HepG2 (cell line): Measurements from ENCODE around the gene GTF2A2. TPM values are rescaled to one million over a fixed set of nuclear protein-coding genes. Genes with fewer than 3 reads are reported as not detected.
A peak's percentile ranks its signal among the peaks of the same experiment; 100 is the strongest.

Experiments
- BCL3 ChIP-seq: sonication (generic); formaldehyde crosslinking; IDR thresholded peaks from 2 replicates; pipeline ENCODE4 v1.5.1; 2020; ENCODE audit warnings: mild to moderate bottlenecking, missing genetic modification reagents, moderate library complexity
- GLI4 ChIP-seq: sonication (generic); formaldehyde crosslinking; IDR thresholded peaks from 2 replicates; pipeline ENCODE4 v1.5.1; 2020; ENCODE audit warnings: missing genetic modification reagents, mild to moderate bottlenecking, moderate library complexity, borderline replicate concordance
- GLMP ChIP-seq: sonication (generic); formaldehyde crosslinking; IDR thresholded peaks from 2 replicates; pipeline ENCODE4 v1.9.0; 2021; ENCODE audit warnings: missing genetic modification reagents, mild to moderate bottlenecking, borderline replicate concordance
- NCOA2 ChIP-seq: sonication (generic); formaldehyde crosslinking; IDR thresholded peaks from 2 replicates; pipeline ENCODE4 v1.8.0; 2022; ENCODE audit warnings: inconsistent platforms
- NFKB2 ChIP-seq: sonication (generic); formaldehyde crosslinking; IDR thresholded peaks from 2 replicates; pipeline ENCODE4 v1.4.0; 2020; ENCODE audit warnings: missing genetic modification reagents, borderline replicate concordance
- NFYC ChIP-seq: IDR thresholded peaks from 2 replicates; pipeline ENCODE4 v1.6.1; 2016; ENCODE audit warnings: missing genetic modification reagents, missing compliant biosample characterization
- NKX3-1 ChIP-seq: sonication (generic); formaldehyde crosslinking; IDR thresholded peaks from 2 replicates; pipeline ENCODE4 v1.5.0; 2020; ENCODE audit warnings: missing genetic modification reagents
- PAXIP1 ChIP-seq: sonication (generic); formaldehyde crosslinking; conservative IDR thresholded peaks from 2 replicates; pipeline ENCODE4 v1.4.0; 2020; ENCODE audit warnings: mild to moderate bottlenecking, missing genetic modification reagents, moderate library complexity
- POGZ ChIP-seq: sonication (generic); formaldehyde crosslinking; IDR thresholded peaks from 2 replicates; pipeline ENCODE4 v1.4.0; 2020; ENCODE audit warnings: mild to moderate bottlenecking, missing genetic modification reagents
- SOX5 ChIP-seq: IDR thresholded peaks from 2 replicates; pipeline ENCODE4 v1.6.1; 2016; ENCODE audit warnings: borderline replicate concordance
- TFE3 ChIP-seq: IDR thresholded peaks from 2 replicates; pipeline ENCODE4 v1.6.1; 2016
- UBTF ChIP-seq: sonication (generic); formaldehyde crosslinking; IDR thresholded peaks from 2 replicates; pipeline ENCODE4 v1.4.0; 2020; ENCODE audit warnings: mild to moderate bottlenecking, missing genetic modification reagents
- ZNF260 ChIP-seq: sonication (generic); formaldehyde crosslinking; IDR thresholded peaks from 2 replicates; pipeline ENCODE4 v1.4.0; 2020; ENCODE audit warnings: missing genetic modification reagents, low read depth, mild to moderate bottlenecking, borderline replicate concordance
- ZNF350 ChIP-seq: sonication (generic); formaldehyde crosslinking; IDR thresholded peaks from 2 replicates; pipeline ENCODE4 v1.4.0; 2020; ENCODE audit warnings: mild to moderate bottlenecking, low read depth, missing genetic modification reagents, borderline replicate concordance
- ZNF383 ChIP-seq: sonication (generic); formaldehyde crosslinking; IDR thresholded peaks from 2 replicates; pipeline ENCODE4 v1.4.0; 2020; ENCODE audit warnings: missing genetic modification reagents, mild to moderate bottlenecking, borderline replicate concordance
- ZNF605 ChIP-seq: sonication (generic); formaldehyde crosslinking; IDR thresholded peaks from 2 replicates; pipeline ENCODE4 v1.8.0; 2022; ENCODE audit warnings: mild to moderate bottlenecking, missing genetic modification reagents
- polyA plus RNA-seq, 8 experiments: library from polyadenylated mRNA; depleted of rRNA in 3 of 8; stranded (reverse) in 7 of 8; unstranded in 1 of 8; fragments of >200 nt; fragmentation: Illumina TruSeq in 4 of 8; extraction: Trizol in 4 of 8; gene quantifications; 2 replicates each; pipeline versions ENCODE4 v1.2.1 to v1.2.3, GENCODE V29; 2011 to 2016; ENCODE audit warnings: low read depth in 4 of 8, missing spikeins in 1 of 8, mixed read lengths in 1 of 8; ENCODE audit not compliant: insufficient read depth in 1 of 8
- total RNA-seq, 5 experiments: library from RNA; depleted of rRNA; stranded (reverse); fragments of >200 nt; fragmentation: Illumina TruSeq; extraction: Trizol; gene quantifications; 2 replicates each; pipeline ENCODE4 v1.2.3, GENCODE V29; 2016; ENCODE audit warnings: low read depth in 1 of 5

GTF2A2 gene
- total and polyA plus RNA-seq, 2 of the 13 experiments (the other 11 are each of a cell fraction or from before 2014, with no cell fraction given) = 24.4 to 106 TPM

GRCh38 chr15:59688782-59689625 is 31.7 kb upstream of the GTF2A2 start, which contains the start of gene BNIP2 (continued):
- TF ChIP-seq BCL3 = peak; percentile 72; the same call in 1 of the 2 replicates
- no peak for TF ChIP-seq ZNF383
- TF ChIP-seq GLMP = no peak
- TF ChIP-seq NFYC (CRISPR knock-in tag) = peak; percentile 74
- peak; percentile 67; the same call in 1 of the 2 replicates for TF ChIP-seq ZNF350 (CRISPR knock-in tag)
- peak; percentile 31; the same call in 1 of the 2 replicates for TF ChIP-seq NKX3-1 (CRISPR knock-in tag)
- no peak for TF ChIP-seq ZNF260
- TF ChIP-seq GLI4 (CRISPR knock-in tag) = no peak
- TF ChIP-seq POGZ = peak; percentile 89
- TF ChIP-seq UBTF (CRISPR knock-in tag) = peak; percentile 95
- TF ChIP-seq NFKB2 (CRISPR knock-in tag) = peak; percentile 86; the same call in 1 of the 2 replicates
- TF ChIP-seq SOX5 (CRISPR knock-in tag) = peak; percentile 16; the same call in 1 of the 2 replicates
- TF ChIP-seq PAXIP1 (CRISPR knock-in tag) = peak; percentile 24; the same call in 1 of the 2 replicates
- TF ChIP-seq TFE3 (CRISPR knock-in tag) = no peak; the same call in 1 of the 2 replicates
- TF ChIP-seq ZNF605 (CRISPR knock-in tag) = peak; percentile 85; the same call in 1 of the 2 replicates
- TF ChIP-seq NCOA2 (CRISPR knock-in tag) = no peak
